Ectodermal cell (in vitro differentiated cells): ENCODE results near the gene PIKFYVE.

Experiments
- H3K27ac ChIP-seq: 2 replicates; pipeline ENCODE4 v1.7.0; 2013; ENCODE audit warnings: mild to moderate bottlenecking, low read depth, low read length; ENCODE audit not compliant: insufficient read depth, poor library complexity, severe bottlenecking
- H3K27me3 ChIP-seq: 2 replicates; pipeline ENCODE4 v1.7.0; 2013; ENCODE audit warnings: mild to moderate bottlenecking, low read length; ENCODE audit not compliant: insufficient read depth, control insufficient read depth, poor library complexity, severe bottlenecking
- H3K36me3 ChIP-seq: one replicate; pipeline ENCODE4 v1.7.0; 2013; ENCODE audit warnings: low read length; ENCODE audit not compliant: control insufficient read depth, insufficient read depth
- H3K4me1 ChIP-seq: one replicate; pipeline ENCODE4 v1.7.0; 2013; ENCODE audit warnings: low read length; ENCODE audit not compliant: control insufficient read depth, insufficient read depth
- H3K4me3 ChIP-seq: 2 replicates; pipeline ENCODE4 v1.7.0; 2013; ENCODE audit warnings: low read depth, low read length, control low read depth; ENCODE audit not compliant: insufficient read depth
- H3K9me3 ChIP-seq: 2 replicates; pipeline ENCODE4 v1.7.0; 2013; ENCODE audit warnings: mild to moderate bottlenecking, low read length, moderate library complexity; ENCODE audit not compliant: control insufficient read depth
- WGBS, 2 experiments: methylation state at CpG; one replicate each; pipeline ENCODE4 v1.1.7; 2013; ENCODE audit warnings: missing lambda C conversion rate in 2 of 2; 5-methylcytosine and 5-hydroxymethylcytosine counted together

PIKFYVE gene

DNA sequence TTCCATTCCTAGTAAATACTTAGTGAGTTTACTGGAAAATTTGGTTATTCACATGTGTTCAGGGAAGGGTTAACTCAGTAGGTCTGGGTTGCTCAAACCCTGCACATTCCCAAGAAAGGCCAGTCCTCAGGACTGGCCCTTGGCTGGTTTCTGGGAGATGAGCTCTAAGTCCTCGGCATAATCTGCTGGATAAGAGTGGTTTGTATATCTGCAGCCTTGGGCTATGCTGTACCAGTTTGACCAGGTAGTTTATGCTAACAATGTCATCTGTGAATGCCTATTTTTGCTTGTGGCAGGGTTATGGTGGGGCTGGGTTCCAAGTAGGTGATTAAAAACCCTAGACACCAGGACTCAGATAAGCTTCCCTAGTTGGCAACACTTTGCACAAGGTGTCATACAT, 133.1 kb downstream of the PIKFYVE start:
- no peaks in the 10 kb centered on the region for H3K27me3 ChIP-seq
- no peak overlapping the region for H3K4me3 ChIP-seq
- H3K9me3 ChIP-seq = no peaks in the 10 kb centered on the region
- H3K4me1 ChIP-seq = no peaks in the 10 kb centered on the region
- H3K36me3 ChIP-seq = no peaks in the 10 kb centered on the region
- no peak overlapping the region for H3K27ac ChIP-seq
- WGBS, 2 experiments = 90 to 98% methylated on average over 1 of the region's 1 CpG

GRCh38 chr2:208406474-208407451, 140.7 kb downstream of the PIKFYVE start, which contains the start of gene PTH2R:
PTH2R (plus strand) TSS chr2:208406792; CDS start chr2:208407044, 252 bp downstream.
- H3K27me3 ChIP-seq = peaks cover 34% of the 10 kb centered on the region
- no peaks in the 10 kb centered on the region for H3K4me1 ChIP-seq
- H3K4me3 ChIP-seq = peak within 1 kb of the TSS; percentile 28
- 11 to 12% methylated on average over 82 of the region's 82 CpGs for WGBS, 2 experiments
- H3K36me3 ChIP-seq = no peaks in the 10 kb centered on the region
- no peak within 1 kb of the TSS for H3K27ac ChIP-seq
- no peaks in the 10 kb centered on the region for H3K9me3 ChIP-seq

GRCh38 chr2:208407667-208408066, 141.6 kb downstream of the PIKFYVE start:
- H3K4me3 ChIP-seq = no peak overlapping the region
- peaks cover 34% of the 10 kb centered on the region for H3K27me3 ChIP-seq
- H3K27ac ChIP-seq = no peak overlapping the region
- H3K9me3 ChIP-seq = no peaks in the 10 kb centered on the region
- WGBS, 2 experiments = 30 to 40% methylated on average over 8 to 9 of the region's 9 CpGs
- no peaks in the 10 kb centered on the region for H3K4me1 ChIP-seq
- no peaks in the 10 kb centered on the region for H3K36me3 ChIP-seq
